NCI-H2171 (cell line): ENCODE measurements around the gene GIPC1.
"Not testable (repeated sequence)": the region's sequence is repeated elsewhere in the genome, so short reads cannot be mapped to it uniquely, and the experiment has no call there.

ENCODE experiments used
- DNase-seq: peaks from one replicate; lab custom pipeline; 2025; lab: John Stamatoyannopoulos, UW

The GIPC1 gene

DNA sequence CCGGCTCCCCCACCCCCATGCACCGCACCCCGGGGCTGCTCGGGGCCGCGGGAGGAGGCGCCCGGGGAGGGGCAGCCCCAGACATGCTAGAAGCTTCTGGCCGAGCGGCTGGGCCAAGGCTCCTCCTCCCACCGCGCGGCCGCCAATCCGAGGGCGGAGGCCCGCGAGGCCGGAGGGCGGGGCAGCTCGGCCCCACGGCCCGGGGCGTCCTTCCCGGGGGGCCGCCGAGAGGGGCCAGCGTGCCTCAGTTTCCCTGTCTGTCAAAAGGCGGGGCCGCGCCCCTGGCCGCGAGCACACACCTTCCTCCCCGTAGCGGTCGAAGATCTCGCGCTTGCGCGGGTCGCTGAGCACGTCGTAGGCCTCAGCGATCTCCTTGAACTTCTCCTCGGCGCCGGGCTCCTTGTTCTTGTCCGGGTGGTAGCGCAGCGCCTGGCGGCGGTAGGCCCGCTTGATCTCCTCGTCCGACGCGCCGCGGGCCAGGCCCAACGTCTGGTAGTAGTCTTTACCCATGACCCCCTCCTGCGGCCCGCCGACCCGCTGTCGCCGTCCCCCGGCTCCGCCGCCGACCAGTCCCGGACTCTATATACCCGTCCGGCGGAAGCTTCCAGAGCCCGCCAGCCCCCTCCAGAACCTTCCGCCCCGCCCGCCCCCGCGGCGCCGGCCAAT is 22.0 kb upstream of the GIPC1 start, which contains the start of gene DNAJB1:
DNAJB1 (minus strand) TSS at position 558 of the 666 bp plus-strand sequence; CDS start at position 510, 48 bp downstream.
- DNase-seq, result peak; percentile 42

DNA sequence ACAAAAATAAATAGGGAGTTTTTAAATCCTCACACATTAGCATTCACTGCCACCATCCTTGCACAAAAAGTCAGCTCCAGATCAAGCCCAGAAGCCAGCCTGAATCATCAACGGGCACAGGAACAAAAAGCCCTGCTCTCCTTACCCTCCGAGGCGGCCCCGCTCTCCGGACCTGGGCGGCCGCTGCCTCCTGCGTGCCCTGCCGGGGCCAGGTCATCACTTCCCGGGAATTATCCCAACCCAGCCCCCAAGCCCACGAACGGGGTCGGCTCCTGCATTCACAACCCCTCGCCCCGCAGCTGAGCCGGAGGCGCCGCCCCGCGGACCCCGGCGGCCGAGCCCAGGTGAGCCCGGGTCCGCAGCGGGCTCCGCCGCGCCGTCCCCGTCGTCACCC is 21.5 kb upstream of the GIPC1 start:
- DNase-seq, result no peak

DNA sequence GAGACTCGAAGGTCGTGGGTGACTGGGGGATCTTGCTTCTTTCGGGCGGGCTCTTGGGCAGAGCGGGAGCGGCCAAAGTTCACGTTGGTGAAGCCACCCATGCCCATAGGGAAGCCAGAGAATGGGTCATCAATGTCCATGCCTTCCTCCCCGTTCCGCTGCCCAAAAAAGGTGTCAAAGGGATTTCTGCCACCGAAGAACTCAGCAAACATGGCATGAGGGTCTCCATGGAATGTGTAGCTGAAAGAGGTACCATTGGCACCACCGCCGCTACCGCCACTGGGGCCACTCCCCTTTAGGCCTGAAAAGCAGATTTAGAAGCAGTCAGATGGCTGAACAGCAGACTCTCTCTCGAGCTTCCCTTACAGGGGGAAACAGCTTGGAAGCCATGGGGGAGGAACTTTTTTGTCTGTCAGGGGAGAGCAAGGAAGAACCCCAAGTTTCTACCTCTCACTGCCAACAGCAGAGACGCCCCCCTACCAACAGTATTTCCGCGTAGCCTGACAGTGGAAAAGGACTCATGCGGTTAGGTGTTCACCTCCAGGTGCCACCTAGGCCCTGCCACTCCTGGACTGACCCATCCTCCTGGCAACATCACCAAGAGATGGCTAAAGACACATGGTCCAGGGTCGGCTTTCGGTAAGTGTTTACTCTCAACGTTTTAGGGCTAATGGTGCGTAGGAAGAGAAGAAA is 21.0 kb upstream of the GIPC1 start:
- no peak for DNase-seq

DNA sequence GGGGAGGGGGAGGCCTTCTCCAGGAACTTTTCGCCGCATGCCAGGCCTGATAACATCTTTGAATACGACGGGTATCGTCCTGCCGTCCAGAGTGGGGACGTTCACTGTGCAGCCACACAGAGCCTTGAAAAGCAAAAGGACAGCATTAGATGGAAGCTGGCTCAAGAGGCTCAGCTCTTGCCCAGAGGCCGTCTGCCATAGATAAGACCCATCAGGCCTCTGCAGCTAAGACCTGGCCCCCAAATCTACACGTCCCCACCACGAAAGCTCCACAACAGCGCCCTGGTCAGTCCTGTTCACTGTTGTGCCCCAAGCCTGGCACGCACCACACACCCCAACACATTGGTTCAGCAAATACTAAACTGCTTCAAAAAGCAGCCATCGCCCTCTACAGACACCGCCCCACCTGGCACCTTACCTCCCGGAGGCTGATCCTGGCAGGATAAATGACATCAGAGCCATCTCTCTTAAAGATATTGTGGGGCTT is 20.2 kb upstream of the GIPC1 start:
- no peak for DNase-seq

DNA sequence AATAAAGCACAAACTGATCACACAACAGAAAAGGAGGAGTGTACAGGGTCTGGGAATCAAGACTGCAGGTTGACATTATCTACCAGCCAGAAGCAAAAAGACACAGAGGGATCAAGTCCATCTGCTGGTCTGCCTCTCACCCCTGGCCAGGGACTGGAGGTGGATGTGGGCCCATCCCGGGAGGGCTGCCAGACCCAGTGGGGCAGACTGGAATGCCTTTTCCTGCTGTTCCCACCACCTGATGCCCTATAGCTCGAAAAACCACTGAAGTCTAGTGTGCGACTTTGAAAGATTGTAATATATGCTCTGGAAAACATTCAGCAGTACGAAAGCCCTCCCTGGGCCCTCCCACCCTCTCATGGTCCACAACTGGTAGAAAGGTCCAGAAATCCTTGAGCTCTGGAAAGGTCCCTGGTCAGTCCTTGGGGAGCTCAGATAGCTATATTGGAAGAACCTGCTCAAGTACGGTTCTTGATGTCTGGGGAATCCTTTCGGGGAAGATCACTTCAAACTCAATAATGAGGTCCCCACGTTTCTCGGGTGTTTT is 19.6 kb upstream of the GIPC1 start:
- DNase-seq, result no peak

DNA sequence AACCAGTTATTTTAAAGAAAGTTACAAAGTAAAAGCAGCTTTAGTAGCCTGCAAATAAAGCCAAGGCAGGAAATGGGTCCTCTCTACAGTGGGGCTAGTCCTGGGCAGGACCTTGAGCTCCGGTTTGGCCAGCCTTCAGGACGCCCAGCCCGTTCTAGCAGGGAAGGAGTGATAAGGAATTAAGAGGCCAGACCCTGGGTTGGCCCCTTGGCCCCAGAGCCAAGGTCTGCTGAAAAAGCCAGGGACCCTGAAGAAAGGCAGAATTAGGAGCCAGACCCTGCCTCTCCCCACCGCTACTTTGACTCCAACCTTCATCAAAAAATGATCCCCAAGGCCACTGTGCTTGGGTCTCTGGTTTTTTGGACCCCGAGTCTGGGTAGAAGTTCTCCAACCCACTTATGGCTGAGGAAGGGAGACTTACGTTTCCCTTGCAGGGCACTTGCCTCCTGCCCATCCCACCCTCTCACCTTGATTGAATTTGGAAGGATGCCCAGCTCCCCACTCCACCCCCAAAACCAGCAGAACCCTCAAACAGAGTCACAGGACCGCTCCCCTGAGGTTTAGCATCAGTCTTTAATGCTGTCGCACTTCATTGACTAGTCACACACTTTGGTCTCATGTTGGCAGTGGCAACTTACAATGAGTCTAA is 18.4 kb upstream of the GIPC1 start:
- DNase-seq, result no peak

DNA sequence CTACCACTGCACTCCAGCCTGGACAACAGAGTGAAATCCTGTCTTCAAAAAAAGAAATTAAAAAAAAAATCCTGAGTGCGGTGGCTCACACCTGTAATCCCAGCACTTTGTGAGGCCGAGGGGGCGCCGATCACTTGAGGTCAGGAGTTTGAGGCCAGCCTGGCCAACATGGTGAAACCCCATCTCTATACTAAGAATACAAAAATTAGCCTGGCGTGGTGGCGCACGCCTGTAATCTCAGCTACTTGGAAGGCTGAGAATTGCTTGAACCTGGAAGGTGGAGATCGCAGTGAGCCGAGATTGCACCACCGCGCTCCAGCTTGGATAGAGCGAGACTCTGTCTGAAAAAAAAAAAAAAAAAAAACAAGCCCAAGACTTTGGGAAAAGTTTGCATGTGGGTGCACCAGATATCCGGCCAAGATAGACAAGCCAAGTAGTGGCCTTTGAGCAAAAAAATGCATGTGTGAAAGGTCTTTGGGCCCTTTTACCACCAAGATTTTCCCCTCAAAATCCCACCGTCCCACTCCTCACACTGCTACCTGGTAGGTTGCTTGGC is 16.6 kb upstream of the GIPC1 start:
- DNase-seq, result no peak

DNA sequence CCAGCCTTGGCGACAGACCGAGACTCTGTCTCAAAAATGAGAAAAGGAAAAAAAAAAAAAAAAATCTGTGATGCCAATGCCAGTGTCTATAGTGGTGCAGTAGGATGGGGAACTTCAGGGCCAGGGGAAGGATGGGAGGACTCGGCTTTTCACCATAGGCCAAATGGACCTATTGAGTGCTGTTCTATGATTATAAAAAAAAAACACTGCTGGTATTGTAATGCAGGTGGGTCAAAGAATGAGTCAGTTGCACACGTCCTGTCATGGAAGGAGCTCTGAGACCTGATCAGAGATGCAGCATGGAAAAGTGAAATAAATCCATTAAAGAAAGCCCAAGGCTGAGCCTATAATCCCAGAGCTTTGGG is 15.3 kb upstream of the GIPC1 start:
- DNase-seq, result no peak

DNA sequence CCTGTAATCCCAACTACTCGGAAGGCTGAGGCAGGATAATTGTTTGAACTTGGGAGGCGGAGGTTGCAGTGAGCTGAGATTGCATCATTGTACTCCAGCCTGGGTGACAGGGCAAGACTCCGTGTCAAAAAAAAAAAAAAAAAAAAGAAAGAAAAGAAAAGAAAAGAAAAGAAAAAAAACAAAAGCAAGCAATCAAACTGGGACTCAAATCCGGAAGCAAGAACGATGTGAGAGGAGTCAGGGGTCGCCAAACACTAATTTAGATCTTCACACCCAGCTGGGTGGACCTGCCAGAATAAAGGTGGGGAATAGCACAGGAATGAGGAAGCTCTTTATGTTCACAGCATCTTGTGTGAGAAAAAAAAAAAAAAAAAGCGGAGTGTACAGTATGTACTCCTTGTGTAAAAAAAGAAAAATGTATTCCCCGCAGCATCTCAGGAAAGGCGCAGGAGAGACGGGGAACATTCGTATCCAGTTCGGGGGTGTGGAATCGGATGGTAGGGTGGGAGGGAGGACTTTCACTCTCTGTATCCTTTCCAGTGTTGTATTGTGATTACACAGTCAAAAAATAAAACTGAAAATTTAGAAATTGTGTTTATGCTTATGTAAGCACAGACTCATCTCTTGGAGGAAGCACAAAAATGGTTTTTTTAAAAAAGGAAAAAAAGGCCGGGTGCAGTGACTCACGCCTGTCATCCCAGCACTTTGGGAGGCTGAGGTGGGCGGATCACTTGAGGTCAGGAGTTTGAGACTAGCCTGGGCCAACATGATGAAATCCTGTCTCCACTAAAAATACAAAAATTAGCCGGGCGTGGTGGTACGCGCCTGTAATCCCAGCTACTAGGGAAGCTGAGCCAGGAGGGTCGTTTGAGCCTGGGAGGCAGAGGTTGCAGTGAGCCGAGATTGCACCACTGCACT is 14.6 kb upstream of the GIPC1 start:
- no peak for DNase-seq

DNA sequence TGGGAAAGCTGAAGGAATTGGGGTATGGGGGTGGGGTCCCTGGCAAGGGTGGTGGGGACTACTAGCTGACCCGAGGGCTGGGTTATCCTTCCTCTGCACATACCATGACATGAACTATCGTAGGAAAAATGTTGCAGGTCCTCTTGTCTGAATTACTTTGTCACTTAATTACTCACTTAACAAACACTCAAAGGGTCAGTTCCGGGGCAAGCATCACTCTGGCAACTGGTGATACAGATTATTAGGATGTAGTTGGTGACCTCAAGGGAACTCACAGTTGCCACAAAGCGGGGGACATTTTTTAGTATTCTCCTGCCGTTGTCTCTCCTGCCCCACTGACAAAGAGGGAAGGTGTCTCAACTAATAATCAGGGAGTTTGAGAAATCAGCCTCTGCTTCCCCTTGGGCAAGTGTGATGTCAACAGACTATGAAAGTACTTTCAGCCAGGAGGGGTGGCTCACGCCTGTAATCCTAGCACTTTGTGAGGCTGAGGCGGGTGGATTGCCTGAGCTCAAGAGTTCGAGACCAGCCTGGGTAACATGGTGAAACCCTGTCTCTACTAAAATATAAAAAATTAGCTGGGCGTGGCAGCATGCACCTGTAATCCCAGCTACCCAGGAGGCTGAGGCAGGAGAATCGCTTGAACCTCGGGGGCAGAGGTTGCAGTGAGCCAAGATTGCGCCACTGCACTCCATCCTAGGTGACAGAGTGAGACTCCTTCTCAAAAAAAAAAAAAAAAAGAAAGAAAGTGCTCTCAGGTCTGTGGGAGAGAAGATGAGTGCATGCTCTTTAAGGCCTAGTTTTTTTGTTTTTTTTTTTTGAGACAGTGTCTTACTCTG is 12.0 kb upstream of the GIPC1 start:
- DNase-seq, result no peak

DNA sequence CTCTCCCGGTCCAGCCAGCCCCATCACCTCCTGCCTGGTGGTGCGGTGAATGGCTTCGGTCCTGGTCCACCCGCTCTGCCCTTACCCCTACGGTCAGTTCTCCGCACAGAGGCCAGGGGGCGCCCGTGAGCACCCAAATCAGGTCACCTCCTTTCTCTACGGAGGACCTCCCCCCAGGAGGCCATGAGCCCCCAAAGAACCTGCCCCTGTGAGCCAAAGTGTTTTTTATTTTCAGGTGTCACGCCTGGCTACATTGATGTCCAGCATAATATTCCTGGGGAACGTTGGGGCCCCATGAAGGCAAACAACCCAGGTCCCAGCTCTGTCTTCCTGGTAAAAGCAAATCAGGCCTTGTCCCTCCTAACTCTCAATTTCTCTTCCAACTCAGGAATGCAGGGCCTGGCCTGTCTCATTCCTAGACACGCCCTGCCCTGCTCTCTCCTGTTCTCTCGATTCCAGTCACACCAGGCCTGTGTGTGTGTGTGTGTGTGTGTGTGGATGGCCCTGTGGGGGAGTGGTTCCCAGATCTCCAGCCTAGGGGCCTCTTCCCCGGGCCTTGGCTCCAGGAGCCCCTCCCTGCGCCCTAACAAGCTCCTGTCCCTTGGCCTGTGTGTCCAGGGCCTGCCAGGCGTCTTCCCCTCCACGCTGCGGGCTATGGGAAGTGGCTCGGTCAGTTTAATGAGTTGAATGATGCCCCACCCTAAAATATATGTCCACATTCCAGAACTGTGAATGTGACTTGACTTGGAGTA is 9.7 kb upstream of the GIPC1 start:
- no peak for DNase-seq

DNA sequence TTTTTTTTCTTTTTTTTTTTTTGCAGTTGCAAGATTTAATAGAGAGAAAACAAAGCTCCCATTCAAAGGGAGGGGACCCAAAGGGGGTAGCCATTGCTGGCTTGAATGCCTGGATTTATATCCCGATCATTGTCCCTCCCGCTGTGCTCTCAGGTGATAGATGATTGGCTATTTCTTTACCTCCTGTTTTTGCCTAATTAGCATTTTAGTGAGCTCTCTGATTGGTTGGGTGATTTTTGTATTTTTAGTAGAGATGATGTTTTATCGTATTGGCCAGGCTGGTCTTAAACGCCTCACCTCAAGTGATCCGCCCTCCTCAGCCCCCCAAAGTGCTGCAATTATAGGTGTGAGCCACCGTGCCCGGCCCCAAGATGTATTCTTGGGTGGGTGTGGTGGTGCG is 8.6 kb upstream of the GIPC1 start:
- DNase-seq, result not testable (repeated sequence)

DNA sequence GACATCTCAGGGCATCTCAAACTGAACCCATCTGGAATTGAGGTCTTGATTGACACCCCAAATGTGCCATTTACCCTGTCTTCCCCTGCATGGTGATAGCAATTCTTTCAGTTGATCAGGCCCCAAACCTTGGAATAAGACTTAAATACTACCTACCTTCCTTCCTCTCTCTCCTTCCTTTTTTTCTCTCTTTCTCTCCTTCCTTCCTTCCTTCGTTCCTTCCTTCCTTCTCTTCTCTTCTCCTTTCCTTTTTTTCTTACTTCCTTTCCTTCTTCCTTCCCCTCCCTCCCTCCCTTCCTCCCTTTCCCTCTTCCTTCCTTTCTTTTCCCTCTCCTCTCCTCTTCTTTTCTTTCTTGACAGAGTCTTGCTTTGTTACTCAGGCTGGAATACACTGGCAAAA is 7.4 kb upstream of the GIPC1 start:
- DNase-seq, result no peak

DNA sequence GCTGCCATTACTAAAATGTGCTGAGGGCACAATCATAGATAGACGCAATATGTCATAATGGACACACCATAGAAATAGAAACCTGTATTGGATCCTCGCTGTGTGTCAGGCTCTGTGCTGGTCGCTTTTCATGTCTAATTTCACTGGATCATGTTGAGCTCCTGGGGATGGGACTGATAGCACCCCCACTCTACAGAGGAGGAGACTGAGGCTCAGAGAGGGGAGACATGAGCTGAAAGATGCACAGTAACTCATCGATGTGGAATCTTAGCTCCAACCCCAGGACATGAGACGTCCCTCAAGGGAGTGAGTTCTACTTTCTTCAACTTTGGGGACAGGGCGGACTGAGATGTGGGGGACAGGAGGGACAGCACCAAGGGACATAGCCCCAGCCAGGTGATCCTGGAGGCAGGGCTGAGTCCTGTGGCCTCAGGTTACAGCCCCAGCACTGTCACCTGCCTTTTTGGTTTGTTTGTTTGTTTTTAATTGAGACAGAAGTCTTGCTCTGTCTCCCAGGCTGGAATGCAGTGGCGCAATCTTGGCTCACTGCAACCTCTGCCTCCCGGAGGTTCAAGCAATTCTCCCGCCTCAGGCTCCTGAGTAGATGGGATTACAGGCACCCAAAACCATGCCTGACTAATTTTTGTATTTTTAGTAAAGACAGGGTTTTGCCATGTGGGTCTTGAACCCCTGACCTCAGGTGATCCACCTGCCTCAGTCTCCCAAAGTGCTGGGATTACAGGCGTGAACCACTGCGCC is 6.6 kb upstream of the GIPC1 start:
- DNase-seq, result no peak

DNA sequence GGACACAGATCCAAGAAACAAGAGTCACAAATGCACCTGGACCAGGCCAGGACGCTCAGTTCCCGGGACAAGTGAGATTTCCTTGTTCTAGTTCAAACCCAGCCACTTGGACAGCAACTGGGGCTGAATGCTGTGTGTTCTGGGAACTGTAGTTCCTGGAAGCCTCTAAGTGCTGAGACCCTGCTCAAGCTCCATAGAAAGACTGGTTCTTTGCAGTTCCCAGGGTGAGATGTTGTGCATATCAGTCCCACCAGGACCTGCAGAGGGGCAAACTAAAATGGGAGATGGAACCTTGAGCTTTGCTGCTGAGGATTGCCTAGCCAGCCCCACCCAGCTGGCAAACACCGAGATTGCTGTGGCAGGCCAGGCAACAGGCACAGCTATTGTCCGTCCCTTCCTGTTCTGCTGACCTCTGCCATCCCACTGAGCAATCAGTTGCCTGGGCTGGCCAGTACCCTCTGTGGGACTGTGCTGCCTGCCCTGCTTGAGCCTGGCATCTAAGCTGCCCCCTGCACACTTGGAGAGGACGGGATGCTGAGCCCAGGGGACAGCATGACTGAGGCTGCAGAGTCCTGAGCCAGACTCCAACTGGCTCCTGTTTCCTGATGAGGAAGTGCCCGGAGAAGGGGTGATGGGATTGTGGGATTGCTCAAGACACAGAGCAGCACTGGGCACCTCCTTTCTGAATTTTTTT is 1.4 kb upstream of the GIPC1 start:
- no peak for DNase-seq

DNA sequence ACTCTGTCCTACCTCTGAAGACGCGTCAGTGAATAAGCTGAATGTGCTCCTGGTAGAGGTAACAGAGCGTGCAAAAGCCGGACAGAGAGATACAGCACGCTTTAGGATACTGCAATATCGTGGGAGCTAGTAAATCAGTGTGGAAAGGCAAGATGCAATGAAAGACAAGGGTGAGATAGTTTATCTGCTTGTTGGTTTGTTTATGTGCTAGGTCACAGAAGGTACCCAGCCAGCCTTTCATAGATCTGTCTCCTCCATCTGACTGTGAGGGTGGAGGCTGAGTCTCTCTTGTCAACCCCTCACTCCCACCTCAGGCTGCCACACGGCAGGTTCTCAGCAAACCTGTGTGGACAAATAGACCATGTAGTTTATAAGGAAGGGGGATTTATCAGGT is 904 bp upstream of the GIPC1 start:
- DNase-seq, result no peak

DNA sequence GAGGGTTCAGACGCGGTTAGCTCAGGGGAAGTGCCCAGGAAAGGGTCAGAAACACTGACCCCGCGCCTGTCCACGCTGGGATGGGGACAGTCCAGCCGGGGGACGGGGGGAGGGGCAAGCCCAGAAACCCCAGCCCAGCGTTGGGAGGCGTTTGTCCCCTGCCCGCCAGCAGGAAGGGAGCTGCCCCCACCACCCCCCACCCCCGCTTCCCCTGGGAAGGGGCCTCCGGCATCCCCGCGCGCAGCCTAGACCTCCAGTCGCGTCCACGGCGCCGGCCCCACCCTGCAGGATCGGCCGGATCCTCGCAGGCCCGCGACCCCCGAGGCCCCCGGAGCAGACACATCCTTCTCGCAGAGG is 277 bp downstream of the GIPC1 start:
- no peak for DNase-seq

DNA sequence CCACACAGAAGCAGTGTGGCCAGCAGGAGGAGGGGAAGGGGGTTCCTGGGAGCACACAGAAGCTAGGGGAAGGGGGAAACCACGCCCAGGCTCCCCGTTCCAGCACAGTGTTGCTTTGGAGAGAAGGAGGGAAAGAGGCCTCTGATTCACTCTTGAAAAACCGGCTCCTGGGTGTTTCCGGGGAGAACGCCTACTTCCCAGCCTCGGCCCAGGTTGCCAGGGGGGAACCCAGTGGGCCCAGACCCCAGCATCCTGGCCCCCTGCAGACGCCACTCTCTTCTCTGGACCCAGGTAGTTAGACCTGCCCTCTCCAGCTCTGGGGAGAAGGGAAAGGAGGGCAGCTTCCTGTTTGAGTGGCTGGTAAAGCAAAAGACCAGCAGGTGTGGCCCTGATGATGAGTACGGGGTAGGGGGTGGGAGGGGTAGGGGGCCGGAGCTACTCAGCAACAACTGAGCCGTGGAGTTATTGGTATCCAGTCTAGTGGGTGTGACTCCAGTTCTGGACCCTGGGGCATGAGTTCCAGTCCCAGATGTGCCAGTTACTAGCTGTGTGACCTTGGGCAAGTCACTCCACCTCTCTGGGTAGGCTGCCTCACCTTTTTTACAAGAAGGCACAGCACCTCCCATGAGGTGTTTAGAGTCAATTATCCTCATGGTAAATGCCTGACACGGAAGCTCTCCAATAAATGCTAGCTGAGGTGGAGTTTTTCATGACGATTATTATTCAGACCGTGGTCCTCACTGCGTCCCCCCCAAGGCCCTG is 836 bp downstream of the GIPC1 start:
- no peak for DNase-seq
